NOMO-1 treated with dmso at 0.1 percent for 144 hours (cell line): ENCODE measurements around the gene TBC1D5.

ENCODE experiments used
- DNase-seq: peaks from one replicate; lab custom pipeline; 2025; ENCODE audit not compliant: unreplicated experiment; lab: John Stamatoyannopoulos, UW

Gene TBC1D5

GRCh38 chr3:17314171-17314570, 428.3 kb downstream of the TBC1D5 start:
- DNase-seq, result no peak

- DNase-seq, result no peak
These were observed 428.7 kb downstream of the TBC1D5 start for GRCh38 chr3:17313746-17314145.

- no peak for DNase-seq
These were observed 431.4 kb downstream of the TBC1D5 start for GRCh38 chr3:17310983-17311382.

GRCh38 chr3:17307887-17308286, 434.5 kb downstream of the TBC1D5 start:
- DNase-seq, result no peak

- DNase-seq, result no peak
These were observed 434.9 kb downstream of the TBC1D5 start for GRCh38 chr3:17307482-17307881.

GRCh38 chr3:17304969-17305368, 437.5 kb downstream of the TBC1D5 start:
- no peak for DNase-seq

- DNase-seq, result no peak
These were observed 439.7 kb downstream of the TBC1D5 start for GRCh38 chr3:17302774-17303173.

- DNase-seq, result no peak
These were observed 440.3 kb downstream of the TBC1D5 start for GRCh38 chr3:17302170-17302569.

- DNase-seq, result no peak
These were observed 441.2 kb downstream of the TBC1D5 start for GRCh38 chr3:17301271-17301670.

GRCh38 chr3:17300441-17300840, 442.0 kb downstream of the TBC1D5 start:
- no peak for DNase-seq

- no peak for DNase-seq
These were observed 444.4 kb downstream of the TBC1D5 start for GRCh38 chr3:17298038-17298437.

GRCh38 chr3:17292556-17292955, 449.9 kb downstream of the TBC1D5 start:
- DNase-seq, result no peak

- no peak for DNase-seq
These were observed 451.5 kb downstream of the TBC1D5 start for GRCh38 chr3:17290894-17291293.

- no peak for DNase-seq
These were observed 453.5 kb downstream of the TBC1D5 start for GRCh38 chr3:17288839-17289399.

GRCh38 chr3:17287006-17287689, 455.3 kb downstream of the TBC1D5 start:
- no peak for DNase-seq

- no peak for DNase-seq
These were observed 464.4 kb downstream of the TBC1D5 start for GRCh38 chr3:17278006-17278405.

- no peak for DNase-seq
These were observed 475.6 kb downstream of the TBC1D5 start for GRCh38 chr3:17266846-17267245.

- DNase-seq, result no peak
These were observed 480.6 kb downstream of the TBC1D5 start for GRCh38 chr3:17261627-17262369.

GRCh38 chr3:17260257-17260656, 482.2 kb downstream of the TBC1D5 start:
- DNase-seq, result no peak

- no peak for DNase-seq
These were observed 482.7 kb downstream of the TBC1D5 start for GRCh38 chr3:17259685-17260084.

- DNase-seq, result no peak
These were observed 483.5 kb downstream of the TBC1D5 start for GRCh38 chr3:17258823-17259436.

- no peak for DNase-seq
These were observed 485.2 kb downstream of the TBC1D5 start for GRCh38 chr3:17257269-17257668.
